ENCODE results near the gene MRPS2.
"Not testable (repeated sequence)": the region's sequence is repeated elsewhere in the genome, so short reads cannot be mapped to it uniquely, and the experiment has no call there.

Gene MRPS2

DNA sequence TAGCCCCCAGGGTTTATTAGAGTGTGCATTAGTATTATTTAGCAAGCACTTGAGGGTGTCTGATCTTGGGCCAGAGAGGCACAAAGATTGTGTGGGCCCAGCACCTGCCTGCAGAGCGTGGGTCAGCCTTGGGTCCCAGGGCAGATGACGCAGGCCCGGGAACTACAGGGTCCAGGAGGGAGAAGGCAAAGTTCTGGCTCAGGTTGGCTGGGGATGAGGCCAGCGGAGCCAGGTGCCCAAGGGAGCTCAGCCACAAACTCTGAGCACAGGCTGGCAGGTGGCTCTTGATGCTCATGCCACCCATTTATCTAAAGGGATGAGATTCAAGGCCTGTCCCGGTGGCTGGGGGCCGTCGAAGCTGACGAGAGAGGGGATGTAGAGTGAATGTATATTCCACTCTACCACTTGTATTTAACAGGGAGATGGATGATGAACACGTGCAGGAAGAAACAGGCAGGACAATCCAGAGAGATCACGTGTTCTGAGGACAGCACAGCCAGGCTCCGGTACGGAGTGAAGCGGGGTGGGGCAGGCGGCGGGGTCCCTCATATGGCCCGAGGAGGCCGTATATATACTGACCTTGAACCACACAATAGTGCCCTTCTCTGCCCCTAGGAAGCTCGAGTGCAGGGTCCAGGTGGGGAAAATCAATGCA, 44.6 kb downstream of the MRPS2 start:
- no peak overlapping the region for H3K4me3 ChIP-seq (ENCODE audit: control insufficient read depth, low read depth, low read length)
- TF ChIP-seq, protein P1, sequence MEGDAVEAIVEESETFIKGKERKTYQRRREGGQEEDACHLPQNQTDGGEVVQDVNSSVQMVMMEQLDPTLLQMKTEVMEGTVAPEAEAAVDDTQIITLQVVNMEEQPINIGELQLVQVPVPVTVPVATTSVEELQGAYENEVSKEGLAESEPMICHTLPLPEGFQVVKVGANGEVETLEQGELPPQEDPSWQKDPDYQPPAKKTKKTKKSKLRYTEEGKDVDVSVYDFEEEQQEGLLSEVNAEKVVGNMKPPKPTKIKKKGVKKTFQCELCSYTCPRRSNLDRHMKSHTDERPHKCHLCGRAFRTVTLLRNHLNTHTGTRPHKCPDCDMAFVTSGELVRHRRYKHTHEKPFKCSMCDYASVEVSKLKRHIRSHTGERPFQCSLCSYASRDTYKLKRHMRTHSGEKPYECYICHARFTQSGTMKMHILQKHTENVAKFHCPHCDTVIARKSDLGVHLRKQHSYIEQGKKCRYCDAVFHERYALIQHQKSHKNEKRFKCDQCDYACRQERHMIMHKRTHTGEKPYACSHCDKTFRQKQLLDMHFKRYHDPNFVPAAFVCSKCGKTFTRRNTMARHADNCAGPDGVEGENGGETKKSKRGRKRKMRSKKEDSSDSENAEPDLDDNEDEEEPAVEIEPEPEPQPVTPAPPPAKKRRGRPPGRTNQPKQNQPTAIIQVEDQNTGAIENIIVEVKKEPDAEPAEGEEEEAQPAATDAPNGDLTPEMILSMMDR (IDR thresholded peaks at IDR 0.05; ENCODE audit: control insufficient read depth, insufficient read depth, low read depth, low read length, missing control alignments) = no peak
- DNase-seq (ENCODE audit: low read depth) = no peak

DNA sequence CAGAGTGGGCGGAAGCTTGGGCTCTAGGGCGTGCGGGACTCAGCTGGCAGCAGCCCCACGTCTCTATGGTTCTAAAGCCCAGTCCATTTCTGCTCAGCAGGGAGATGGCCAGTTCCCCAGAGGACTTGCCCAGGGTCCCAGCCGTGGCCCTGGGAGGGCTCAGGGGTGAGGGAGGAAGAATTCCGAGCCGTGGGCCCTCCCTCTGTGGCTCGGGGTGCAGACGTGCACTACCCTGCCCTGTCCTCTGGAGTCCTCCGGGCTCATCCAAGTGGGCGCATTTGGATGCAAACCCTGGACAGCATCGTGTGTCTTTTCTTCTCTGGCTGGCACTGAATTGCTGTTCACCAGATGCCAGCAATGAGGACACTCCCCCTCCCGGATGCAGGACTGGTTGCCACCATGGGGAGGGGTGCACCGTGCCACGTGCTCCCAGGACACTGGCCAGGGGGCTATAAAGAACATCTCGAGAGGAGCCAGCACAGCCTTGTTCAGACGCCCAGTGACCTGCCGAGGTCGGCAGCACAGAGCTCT, 45.2 kb downstream of the MRPS2 start, which contains the start of gene OBP2A:
Gene OBP2A (plus strand): TSS at position 481 of the 531 bp plus-strand sequence. CDS start 55 bp downstream, outside the sequence.
- not testable (repeated sequence) for DNase-seq (ENCODE audit: low read depth); H3K4me3 ChIP-seq (ENCODE audit: control insufficient read depth, low read depth, low read length)

DNA sequence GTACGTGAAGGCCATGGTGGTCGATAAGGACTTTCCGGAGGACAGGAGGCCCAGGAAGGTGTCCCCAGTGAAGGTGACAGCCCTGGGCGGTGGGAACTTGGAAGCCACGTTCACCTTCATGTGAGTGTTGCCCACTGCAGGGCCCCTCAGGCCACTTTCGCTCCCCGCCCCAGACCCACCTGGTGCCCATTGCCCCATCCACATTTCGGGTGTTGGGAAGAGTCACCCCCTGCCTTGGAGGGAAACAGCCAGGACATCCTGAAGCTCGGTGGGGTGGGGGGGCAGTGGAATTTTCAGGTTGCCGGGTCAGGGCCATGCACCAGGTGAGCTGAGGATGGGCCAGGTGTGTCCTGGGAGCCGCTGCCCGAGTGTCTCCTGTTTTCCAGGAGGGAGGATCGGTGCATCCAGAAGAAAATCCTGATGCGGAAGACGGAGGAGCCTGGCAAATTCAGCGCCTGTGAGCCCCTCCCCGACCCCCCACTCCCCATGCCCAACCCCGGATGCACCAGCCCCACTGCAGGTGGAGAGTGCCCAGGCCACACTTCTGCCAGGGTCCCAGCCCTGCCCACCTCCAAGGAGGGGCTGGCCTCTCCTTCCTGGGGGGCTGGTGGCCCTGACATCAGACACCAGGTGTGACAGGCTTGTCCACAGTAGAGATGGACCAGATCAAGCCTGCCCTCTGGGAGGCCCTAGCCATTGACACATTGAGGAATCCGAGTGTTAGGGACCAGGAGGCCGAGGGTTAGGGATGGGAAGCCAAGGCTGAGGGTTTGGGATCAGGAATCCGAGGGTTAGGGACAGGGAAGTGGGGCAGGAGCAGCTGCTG, 46.5 kb downstream of the MRPS2 start:
- not testable (repeated sequence) for H3K4me3 ChIP-seq (ENCODE audit: control insufficient read depth, low read depth, low read length); DNase-seq (ENCODE audit: low read depth)

GRCh38 chr9:135547756-135548736, 47.6 kb downstream of the MRPS2 start:
- H3K4me3 ChIP-seq (ENCODE audit: control insufficient read depth, low read depth, low read length) = no peak overlapping the region
- TF ChIP-seq, protein P1 (IDR thresholded peaks at IDR 0.05; ENCODE audit: control insufficient read depth, insufficient read depth, low read depth, low read length, missing control alignments) = no peak
- DNase-seq (ENCODE audit: low read depth) = no peak

- not testable (repeated sequence) for DNase-seq (ENCODE audit: low read depth); H3K4me3 ChIP-seq (ENCODE audit: control insufficient read depth, low read depth, low read length)
Observed at GRCh38 chr9:135549478-135550343, 49.2 kb downstream of the MRPS2 start.

DNA sequence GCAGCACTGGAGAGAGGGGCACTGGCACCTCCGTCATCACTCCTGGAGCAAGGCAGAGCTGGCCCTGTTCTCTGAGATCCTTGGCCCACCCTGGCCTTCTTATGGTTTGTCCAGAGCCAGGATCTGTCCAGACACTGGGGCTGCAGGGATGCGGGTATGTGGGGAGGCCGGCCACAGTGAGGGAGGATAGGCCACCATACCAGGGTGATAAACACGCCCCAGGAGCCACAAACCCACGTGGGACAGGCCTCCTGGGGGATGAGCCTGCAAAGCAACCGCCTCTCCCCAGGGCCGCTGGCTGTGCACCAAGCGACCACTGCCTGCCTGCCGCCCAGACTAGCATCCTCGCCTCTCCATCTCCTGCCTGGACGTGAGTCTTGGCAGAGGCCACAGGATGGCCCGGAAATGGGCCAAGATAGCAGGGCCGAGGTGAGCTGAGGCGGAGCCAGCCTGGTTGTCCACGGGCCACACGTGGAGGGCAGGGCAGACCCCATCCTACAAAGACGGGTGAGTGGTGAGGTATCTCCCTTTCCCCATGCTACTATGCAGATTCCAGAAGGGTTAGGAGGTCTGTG, 49.9 kb downstream of the MRPS2 start:
- TF ChIP-seq, protein P1 (IDR thresholded peaks at IDR 0.05; ENCODE audit: control insufficient read depth, insufficient read depth, low read depth, low read length, missing control alignments) = no peak
- no peak overlapping the region for H3K4me3 ChIP-seq (ENCODE audit: control insufficient read depth, low read depth, low read length)
- DNase-seq (ENCODE audit: low read depth) = no peak

- H3K4me3 ChIP-seq (ENCODE audit: control insufficient read depth, low read depth, low read length) = no peak overlapping the region
- TF ChIP-seq, protein P1 (IDR thresholded peaks at IDR 0.05; ENCODE audit: control insufficient read depth, insufficient read depth, low read depth, low read length, missing control alignments) = no peak
- no peak for DNase-seq (ENCODE audit: low read depth)
Observed at GRCh38 chr9:135551031-135551430, 50.5 kb downstream of the MRPS2 start.

Data from AG09309 (cell line).